ENCODE measurements around the gene CRYBG1.
"Not testable (repeated sequence)": the region's sequence is repeated elsewhere in the genome, so short reads cannot be mapped to it uniquely, and the experiment has no call there.

The CRYBG1 gene

DNA sequence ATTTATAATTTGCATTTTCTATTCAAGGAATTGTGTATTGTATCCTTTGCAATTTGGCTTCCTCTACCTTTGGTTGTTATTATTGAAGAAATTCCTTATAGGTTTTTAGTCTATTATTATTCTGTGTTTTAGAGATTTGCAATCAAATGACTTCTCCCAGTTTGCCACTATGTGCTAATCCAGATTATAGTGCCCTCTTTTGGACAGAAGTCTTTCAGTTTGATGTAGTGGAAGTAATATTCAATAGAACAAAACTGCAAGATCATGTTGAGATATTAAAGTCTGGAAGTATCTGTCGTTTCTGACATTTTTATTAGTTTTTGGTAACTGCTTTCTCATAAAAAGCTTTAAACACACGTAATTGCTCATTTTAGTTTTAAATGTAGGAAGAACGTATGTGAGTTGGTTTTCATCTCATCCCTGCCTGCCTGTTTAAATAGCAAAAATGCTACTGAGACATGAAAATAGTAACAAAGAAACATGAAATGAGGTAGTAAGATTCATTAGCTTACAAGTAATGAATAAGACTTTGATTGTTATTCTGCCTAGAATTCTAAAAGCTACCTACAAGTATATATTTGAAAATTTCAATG lies 195.9 kb downstream of the CRYBG1 start:
- H3K27me3 ChIP-seq (ENCODE audit: control insufficient read depth, insufficient read depth, low read length): no peaks in the 10 kb centered on the region
- peaks cover 5% of the 10 kb centered on the region; the same call in 1 of the 2 replicates for H3K36me3 ChIP-seq (ENCODE audit: control insufficient read depth, insufficient read depth, low read length)
- no peak overlapping the region for H3K4me3 ChIP-seq (ENCODE audit: low read depth, low read length)
- H3K9me3 ChIP-seq (ENCODE audit: control insufficient read depth, insufficient read depth, low read length): no peaks in the 10 kb centered on the region
- no peaks in the 10 kb centered on the region for H3K4me1 ChIP-seq (ENCODE audit: control insufficient read depth, insufficient read depth, low read length)
- H3K9ac ChIP-seq (ENCODE audit: low read depth, low read length): no peak overlapping the region
- H3K27ac ChIP-seq (ENCODE audit: low read depth, low read length): no peak overlapping the region

DNA sequence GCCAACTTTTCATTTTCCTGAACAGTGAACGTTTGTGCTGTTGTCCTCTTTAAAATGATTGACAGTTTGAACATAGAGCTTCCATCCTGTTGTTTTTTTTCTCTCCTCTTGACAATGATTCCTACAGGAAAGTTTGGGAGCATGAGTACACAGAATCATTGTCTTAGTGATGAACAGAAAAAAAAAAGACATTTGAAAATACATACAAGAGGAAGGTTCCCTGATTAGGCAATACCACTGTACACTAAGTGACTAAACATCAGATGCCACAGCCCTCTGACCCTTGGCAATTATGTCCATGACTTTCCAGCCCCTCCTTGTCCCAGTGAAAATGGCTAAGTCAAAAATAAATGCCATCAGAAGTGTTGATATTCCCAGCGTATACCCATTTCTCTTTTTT lies 197.3 kb downstream of the CRYBG1 start:
- no peak overlapping the region for H3K27ac ChIP-seq (ENCODE audit: low read depth, low read length)

DNA sequence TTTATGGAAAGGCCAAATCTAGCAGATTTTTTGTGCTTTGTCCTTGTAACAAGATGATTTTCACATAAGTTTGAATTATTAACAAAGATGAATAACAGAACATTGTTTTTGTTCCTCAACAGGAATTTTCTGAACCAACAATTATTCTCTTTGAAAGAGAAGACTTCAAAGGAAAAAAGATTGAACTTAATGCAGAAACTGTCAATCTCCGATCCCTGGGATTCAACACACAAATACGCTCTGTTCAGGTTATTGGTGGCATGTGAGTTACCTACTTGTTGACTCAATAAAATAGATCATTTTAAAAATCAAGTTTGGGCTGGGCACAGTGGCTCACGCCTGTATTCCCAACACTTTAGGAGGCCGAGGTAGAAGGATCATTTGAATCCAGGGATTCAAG lies 197.8 kb downstream of the CRYBG1 start:
- H3K4me3 ChIP-seq (ENCODE audit: low read depth, low read length): no peak overlapping the region
- H3K27me3 ChIP-seq (ENCODE audit: control insufficient read depth, insufficient read depth, low read length): no peaks in the 10 kb centered on the region
- H3K36me3 ChIP-seq (ENCODE audit: control insufficient read depth, insufficient read depth, low read length): peaks cover 5% of the 10 kb centered on the region; the same call in 1 of the 2 replicates
- H3K27ac ChIP-seq (ENCODE audit: low read depth, low read length): no peak overlapping the region
- H3K4me1 ChIP-seq (ENCODE audit: control insufficient read depth, insufficient read depth, low read length): no peaks in the 10 kb centered on the region
- no peak overlapping the region for H3K9ac ChIP-seq (ENCODE audit: low read depth, low read length)
- H3K9me3 ChIP-seq (ENCODE audit: control insufficient read depth, insufficient read depth, low read length): no peaks in the 10 kb centered on the region

More for the DNA sequence above, 197.3 kb downstream of the CRYBG1 start:
- peaks cover 5% of the 10 kb centered on the region; the same call in 1 of the 2 replicates for H3K36me3 ChIP-seq (ENCODE audit: control insufficient read depth, insufficient read depth, low read length)
- no peak overlapping the region for H3K4me3 ChIP-seq (ENCODE audit: low read depth, low read length)
- H3K4me1 ChIP-seq (ENCODE audit: control insufficient read depth, insufficient read depth, low read length): no peaks in the 10 kb centered on the region
- H3K9me3 ChIP-seq (ENCODE audit: control insufficient read depth, insufficient read depth, low read length): no peaks in the 10 kb centered on the region
- no peaks in the 10 kb centered on the region for H3K27me3 ChIP-seq (ENCODE audit: control insufficient read depth, insufficient read depth, low read length)
- no peak overlapping the region for H3K9ac ChIP-seq (ENCODE audit: low read depth, low read length)

GRCh38 chr6:106559659-106560058 lies 199.1 kb downstream of the CRYBG1 start:
- H3K9me3 ChIP-seq (ENCODE audit: control insufficient read depth, insufficient read depth, low read length); H3K4me1 ChIP-seq (ENCODE audit: control insufficient read depth, insufficient read depth, low read length); H3K4me3 ChIP-seq (ENCODE audit: low read depth, low read length); H3K27ac ChIP-seq (ENCODE audit: low read depth, low read length); H3K36me3 ChIP-seq (ENCODE audit: control insufficient read depth, insufficient read depth, low read length); H3K9ac ChIP-seq (ENCODE audit: low read depth, low read length); H3K27me3 ChIP-seq (ENCODE audit: control insufficient read depth, insufficient read depth, low read length): not testable (repeated sequence)

- peaks cover 2% of the 10 kb centered on the region; the same call in 1 of the 2 replicates for H3K36me3 ChIP-seq (ENCODE audit: control insufficient read depth, insufficient read depth, low read length)
- no peak overlapping the region for H3K27ac ChIP-seq (ENCODE audit: low read depth, low read length)
- peaks cover 9% of the 10 kb centered on the region for H3K4me1 ChIP-seq (ENCODE audit: control insufficient read depth, insufficient read depth, low read length)
These were observed 200.6 kb downstream of the CRYBG1 start for GRCh38 chr6:106560996-106561685.

GRCh38 chr6:106561686-106562405 lies 201.3 kb downstream of the CRYBG1 start:
- Histone ChIP-seq H3K27ac (ENCODE audit: low read depth, low read length) (no peak overlapping the region), H3K36me3 (ENCODE audit: control insufficient read depth, insufficient read depth, low read length) (peaks cover 2% of the 10 kb centered on the region; the same call in 1 of the 2 replicates)

More at GRCh38 chr6:106560996-106561685, 200.6 kb downstream of the CRYBG1 start:
- no peak overlapping the region for H3K4me3 ChIP-seq (ENCODE audit: low read depth, low read length)
- no peaks in the 10 kb centered on the region for H3K9me3 ChIP-seq (ENCODE audit: control insufficient read depth, insufficient read depth, low read length)
- no peak overlapping the region for H3K9ac ChIP-seq (ENCODE audit: low read depth, low read length)
- H3K27me3 ChIP-seq (ENCODE audit: control insufficient read depth, insufficient read depth, low read length): no peaks in the 10 kb centered on the region

DNA sequence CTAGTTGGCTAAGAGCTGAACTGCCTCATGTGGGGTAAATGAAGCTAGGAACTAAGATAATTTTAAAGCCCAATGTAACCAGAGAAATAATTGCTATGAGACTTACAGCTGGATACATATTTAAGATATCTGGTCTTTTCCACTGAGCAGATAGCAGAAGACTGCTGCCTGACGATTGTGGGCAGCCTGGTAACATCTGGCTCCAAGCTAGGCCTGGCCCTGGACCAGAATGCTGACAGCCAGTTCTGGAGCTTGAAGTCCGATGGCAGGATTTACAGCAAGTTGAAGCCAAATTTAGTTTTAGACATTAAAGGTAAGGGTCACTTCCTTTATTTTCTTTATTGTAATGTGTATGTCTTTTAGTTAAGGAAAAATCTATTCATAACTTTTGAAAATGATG lies 203.1 kb downstream of the CRYBG1 start:
- no peak overlapping the region for H3K9ac ChIP-seq (ENCODE audit: low read depth, low read length)
- no peak overlapping the region for H3K4me3 ChIP-seq (ENCODE audit: low read depth, low read length)
- no peaks in the 10 kb centered on the region for H3K9me3 ChIP-seq (ENCODE audit: control insufficient read depth, insufficient read depth, low read length)
- H3K27ac ChIP-seq (ENCODE audit: low read depth, low read length): no peak overlapping the region
- no peaks in the 10 kb centered on the region for H3K27me3 ChIP-seq (ENCODE audit: control insufficient read depth, insufficient read depth, low read length)
- peaks cover 7% of the 10 kb centered on the region; the same call in 1 of the 2 replicates for H3K36me3 ChIP-seq (ENCODE audit: control insufficient read depth, insufficient read depth, low read length)
- H3K4me1 ChIP-seq (ENCODE audit: control insufficient read depth, insufficient read depth, low read length): peaks cover 11% of the 10 kb centered on the region

More at GRCh38 chr6:106561686-106562405, 201.3 kb downstream of the CRYBG1 start:
- H3K27me3 ChIP-seq (ENCODE audit: control insufficient read depth, insufficient read depth, low read length): no peaks in the 10 kb centered on the region
- peaks cover 11% of the 10 kb centered on the region for H3K4me1 ChIP-seq (ENCODE audit: control insufficient read depth, insufficient read depth, low read length)
- H3K9ac ChIP-seq (ENCODE audit: low read depth, low read length): no peak overlapping the region
- no peaks in the 10 kb centered on the region for H3K9me3 ChIP-seq (ENCODE audit: control insufficient read depth, insufficient read depth, low read length)
- H3K4me3 ChIP-seq (ENCODE audit: low read depth, low read length): no peak overlapping the region

GRCh38 chr6:106564476-106564875 lies 204.0 kb downstream of the CRYBG1 start:
- H3K36me3 ChIP-seq (ENCODE audit: control insufficient read depth, insufficient read depth, low read length): peaks cover 10% of the 10 kb centered on the region; the same call in 1 of the 2 replicates
- no peak overlapping the region for H3K9ac ChIP-seq (ENCODE audit: low read depth, low read length)
- H3K4me1 ChIP-seq (ENCODE audit: control insufficient read depth, insufficient read depth, low read length): peaks cover 11% of the 10 kb centered on the region
- no peak overlapping the region for H3K27ac ChIP-seq (ENCODE audit: low read depth, low read length)
- H3K27me3 ChIP-seq (ENCODE audit: control insufficient read depth, insufficient read depth, low read length): no peaks in the 10 kb centered on the region
- no peaks in the 10 kb centered on the region for H3K9me3 ChIP-seq (ENCODE audit: control insufficient read depth, insufficient read depth, low read length)
- H3K4me3 ChIP-seq (ENCODE audit: low read depth, low read length): no peak overlapping the region

- no peaks in the 10 kb centered on the region for H3K9me3 ChIP-seq (ENCODE audit: control insufficient read depth, insufficient read depth, low read length)
- H3K27me3 ChIP-seq (ENCODE audit: control insufficient read depth, insufficient read depth, low read length): no peaks in the 10 kb centered on the region
- no peak overlapping the region for H3K27ac ChIP-seq (ENCODE audit: low read depth, low read length)
- H3K36me3 ChIP-seq (ENCODE audit: control insufficient read depth, insufficient read depth, low read length): peaks cover 35% of the 10 kb centered on the region
- H3K9ac ChIP-seq (ENCODE audit: low read depth, low read length): no peak overlapping the region
- peaks cover 11% of the 10 kb centered on the region for H3K4me1 ChIP-seq (ENCODE audit: control insufficient read depth, insufficient read depth, low read length)
- no peak overlapping the region for H3K4me3 ChIP-seq (ENCODE audit: low read depth, low read length)
These were observed 208.0 kb downstream of the CRYBG1 start for GRCh38 chr6:106568530-106568929.

GRCh38 chr6:106569428-106569827 lies 208.9 kb downstream of the CRYBG1 start:
- H3K27ac ChIP-seq (ENCODE audit: low read depth, low read length): no peak overlapping the region
- H3K9me3 ChIP-seq (ENCODE audit: control insufficient read depth, insufficient read depth, low read length): no peaks in the 10 kb centered on the region
- peaks cover 35% of the 10 kb centered on the region for H3K36me3 ChIP-seq (ENCODE audit: control insufficient read depth, insufficient read depth, low read length)
- H3K9ac ChIP-seq (ENCODE audit: low read depth, low read length): no peak overlapping the region
- H3K4me1 ChIP-seq (ENCODE audit: control insufficient read depth, insufficient read depth, low read length): peaks cover 5% of the 10 kb centered on the region; the same call in 1 of the 2 replicates
- no peak overlapping the region for H3K4me3 ChIP-seq (ENCODE audit: low read depth, low read length)
- no peaks in the 10 kb centered on the region for H3K27me3 ChIP-seq (ENCODE audit: control insufficient read depth, insufficient read depth, low read length)

DNA sequence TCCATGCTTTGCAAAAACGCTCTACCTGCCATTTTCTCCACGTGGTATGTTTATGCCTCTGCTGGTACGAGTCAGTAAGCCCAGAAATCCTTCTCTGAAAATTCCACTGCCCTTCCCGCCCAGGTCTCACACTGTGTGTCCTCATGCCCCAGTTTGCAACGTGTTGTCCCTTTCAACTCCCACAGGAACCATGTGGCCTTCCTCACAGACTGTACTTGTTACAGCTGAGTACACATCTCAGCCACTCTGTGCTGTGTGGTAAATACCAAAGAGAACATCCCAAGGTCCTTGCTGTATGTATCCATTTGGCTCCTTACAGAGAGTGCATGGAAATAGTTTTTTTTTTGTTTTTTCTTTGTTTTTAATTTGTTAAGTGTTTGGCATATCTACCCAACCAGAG lies 211.9 kb downstream of the CRYBG1 start:
- no peaks in the 10 kb centered on the region for H3K9me3 ChIP-seq (ENCODE audit: control insufficient read depth, insufficient read depth, low read length)
- H3K27ac ChIP-seq (ENCODE audit: low read depth, low read length): no peak overlapping the region
- H3K4me1 ChIP-seq (ENCODE audit: control insufficient read depth, insufficient read depth, low read length): no peaks in the 10 kb centered on the region

More for the DNA sequence above, 211.9 kb downstream of the CRYBG1 start:
- Histone ChIP-seq H3K4me3 (ENCODE audit: low read depth, low read length) (no peak overlapping the region), H3K9ac (ENCODE audit: low read depth, low read length) (no peak overlapping the region), H3K36me3 (ENCODE audit: control insufficient read depth, insufficient read depth, low read length) (peaks cover 36% of the 10 kb centered on the region), H3K27me3 (ENCODE audit: control insufficient read depth, insufficient read depth, low read length) (no peaks in the 10 kb centered on the region)

Data from HUES48 (cell line).